Natural killer cell treated with Interleukin-12 subunit alpha and Interleukin-12 subunit beta and Interleukin-15 and Interleukin-18, amount 100 ng/mL, for 72 hours (primary cell): ENCODE results near the gene STRBP. TPM values are rescaled to one million over a fixed set of nuclear protein-coding genes. Genes with fewer than 3 reads are reported as not detected.

Experiments used
- ATAC-seq, 2 donors: fragments of 150-1000 bp; cut with Tn5 transposase in 1 of 2; sonication (Bioruptor Pico), chemical (Tn5 transposase) in 1 of 2; 2 replicates each; pipeline ENCODE4 v1.10.0; 2021
- DNase-seq: peaks from one replicate; pipeline ENCODE4 v3.0.0; 2022; ENCODE audit warnings: low spot score
- H3K27ac Mint-ChIP-seq, 2 donors: 1 replicate in 1 of 2; 2 replicates in 1 of 2; pipeline ENCODE4 v1.8.0; 2022; ENCODE audit warnings: mixed read lengths in 2 of 2, mild to moderate bottlenecking in 1 of 2, moderate library complexity in 1 of 2
- H3K27me3 Mint-ChIP-seq, 2 donors: 1 replicate in 1 of 2; 2 replicates in 1 of 2; pipeline ENCODE4 v1.8.0; 2022; ENCODE audit warnings: mixed read lengths in 2 of 2
- H3K36me3 Mint-ChIP-seq: one replicate; pipeline ENCODE4 v1.8.0; 2022; ENCODE audit warnings: mixed read lengths
- H3K4me1 Mint-ChIP-seq, 2 donors: 1 replicate in 1 of 2; 2 replicates in 1 of 2; pipeline ENCODE4 v1.8.0; 2022; ENCODE audit warnings: low read depth in 2 of 2, mixed read lengths in 2 of 2, mild to moderate bottlenecking in 1 of 2
- H3K4me3 Mint-ChIP-seq: one replicate; pipeline ENCODE4 v1.8.0; 2022; ENCODE audit warnings: mixed read lengths
- H3K9me3 Mint-ChIP-seq: 2 replicates; pipeline ENCODE4 v1.8.0; 2022; ENCODE audit warnings: mixed read lengths
- total RNA-seq, 2 donors: library from RNA; stranded (reverse); gene quantifications; one replicate each; pipeline ENCODE4 v1.2.3, GENCODE V29; 2022

Gene STRBP
- total RNA-seq, 2 donors from 2014 or later = 6.9 to 13.9 TPM

GRCh38 chr9:123176949-123177348 lies 91.4 kb downstream of the STRBP start:
- ATAC-seq (no peak), DNase-seq (no peak)
- Mint-ChIP-seq H3K9me3 (no peaks in the 10 kb centered on the region), H3K4me1 (peaks cover 7 to 8% of the 10 kb centered on the region in 2 donors), H3K27ac (no peak overlapping the region), H3K36me3 (no peaks in the 10 kb centered on the region), H3K27me3 (no peaks in the 10 kb centered on the region), H3K4me3 (no peak overlapping the region)

- no peak for ATAC-seq
- no peak overlapping the region for H3K4me3 Mint-ChIP-seq
- no peak for DNase-seq
- H3K27ac Mint-ChIP-seq = no peak overlapping the region
- no peaks in the 10 kb centered on the region for H3K9me3 Mint-ChIP-seq
- no peaks in the 10 kb centered on the region for H3K27me3 Mint-ChIP-seq
- no peaks in the 10 kb centered on the region for H3K36me3 Mint-ChIP-seq
- H3K4me1 Mint-ChIP-seq = peaks cover 7 to 8% of the 10 kb centered on the region in 2 donors
Observed at GRCh38 chr9:123175854-123176629, 92.3 kb downstream of the STRBP start.

GRCh38 chr9:123174887-123175518 lies 93.4 kb downstream of the STRBP start:
- Mint-ChIP-seq H3K9me3 (no peaks in the 10 kb centered on the region), H3K4me3 (no peak overlapping the region), H3K27me3 (no peaks in the 10 kb centered on the region), H3K36me3 (no peaks in the 10 kb centered on the region), H3K4me1 (peaks cover 7 to 8% of the 10 kb centered on the region in 2 donors), H3K27ac (no peak overlapping the region)
- ATAC-seq = no peak
- no peak for DNase-seq

- DNase-seq = no peak
- H3K27me3 Mint-ChIP-seq = no peaks in the 10 kb centered on the region
- H3K9me3 Mint-ChIP-seq = no peaks in the 10 kb centered on the region
- H3K27ac Mint-ChIP-seq = no peak overlapping the region
- peaks cover 7 to 8% of the 10 kb centered on the region in 2 donors for H3K4me1 Mint-ChIP-seq
- H3K4me3 Mint-ChIP-seq = no peak overlapping the region
- H3K36me3 Mint-ChIP-seq = no peaks in the 10 kb centered on the region
- no peak for ATAC-seq
Observed at GRCh38 chr9:123174079-123174478, 94.3 kb downstream of the STRBP start.

- ATAC-seq (no peak), DNase-seq (no peak)
- no peaks in the 10 kb centered on the region for H3K36me3 Mint-ChIP-seq
- H3K27ac Mint-ChIP-seq = no peak overlapping the region
- no peak overlapping the region for H3K4me3 Mint-ChIP-seq
- H3K4me1 Mint-ChIP-seq = peaks cover 0 to 1% of the 10 kb centered on the region in 2 donors
- no peaks in the 10 kb centered on the region for H3K27me3 Mint-ChIP-seq
- H3K9me3 Mint-ChIP-seq = no peaks in the 10 kb centered on the region
Observed at GRCh38 chr9:123169926-123170325, 98.5 kb downstream of the STRBP start.

GRCh38 chr9:123168586-123168985 lies 99.8 kb downstream of the STRBP start:
- H3K4me3 Mint-ChIP-seq = no peak overlapping the region
- no peaks in the 10 kb centered on the region for H3K27me3 Mint-ChIP-seq
- H3K27ac Mint-ChIP-seq = no peak overlapping the region
- no peaks in the 10 kb centered on the region for H3K36me3 Mint-ChIP-seq
- H3K9me3 Mint-ChIP-seq = no peaks in the 10 kb centered on the region
- DNase-seq = no peak
- H3K4me1 Mint-ChIP-seq = no peaks in the 10 kb centered on the region
- no peak for ATAC-seq

GRCh38 chr9:123167474-123167873 lies 100.9 kb downstream of the STRBP start:
- DNase-seq (no peak), ATAC-seq (no peak)
- Mint-ChIP-seq H3K4me3 (no peak overlapping the region), H3K27me3 (no peaks in the 10 kb centered on the region), H3K4me1 (no peaks in the 10 kb centered on the region), H3K36me3 (no peaks in the 10 kb centered on the region), H3K9me3 (no peaks in the 10 kb centered on the region), H3K27ac (no peak overlapping the region)

GRCh38 chr9:123165813-123166212 lies 102.6 kb downstream of the STRBP start:
- ATAC-seq = no peak
- H3K36me3 Mint-ChIP-seq = no peaks in the 10 kb centered on the region
- H3K27ac Mint-ChIP-seq = no peak overlapping the region
- no peaks in the 10 kb centered on the region for H3K4me1 Mint-ChIP-seq
- no peaks in the 10 kb centered on the region for H3K9me3 Mint-ChIP-seq
- no peaks in the 10 kb centered on the region for H3K27me3 Mint-ChIP-seq
- no peak for DNase-seq
- no peak overlapping the region for H3K4me3 Mint-ChIP-seq

- ATAC-seq (no peak), DNase-seq (no peak)
- no peak overlapping the region for H3K4me3 Mint-ChIP-seq
- H3K36me3 Mint-ChIP-seq = no peaks in the 10 kb centered on the region
- H3K4me1 Mint-ChIP-seq = no peaks in the 10 kb centered on the region
- H3K9me3 Mint-ChIP-seq = no peaks in the 10 kb centered on the region
- H3K27ac Mint-ChIP-seq = no peak overlapping the region
- no peaks in the 10 kb centered on the region for H3K27me3 Mint-ChIP-seq
Observed at GRCh38 chr9:123164285-123164684, 104.1 kb downstream of the STRBP start.

- DNase-seq (no peak), ATAC-seq (no peak)
- H3K27me3 Mint-ChIP-seq = no peaks in the 10 kb centered on the region
- H3K36me3 Mint-ChIP-seq = no peaks in the 10 kb centered on the region
- no peak overlapping the region for H3K27ac Mint-ChIP-seq
- no peak overlapping the region for H3K4me3 Mint-ChIP-seq
- H3K9me3 Mint-ChIP-seq = no peaks in the 10 kb centered on the region
- no peaks in the 10 kb centered on the region for H3K4me1 Mint-ChIP-seq
Observed at GRCh38 chr9:123162791-123163345, 105.5 kb downstream of the STRBP start.

GRCh38 chr9:123162360-123162759 lies 106.0 kb downstream of the STRBP start:
- Mint-ChIP-seq H3K4me1 (no peaks in the 10 kb centered on the region), H3K4me3 (no peak overlapping the region)
- no peak for ATAC-seq

GRCh38 chr9:123157221-123157620 lies 111.2 kb downstream of the STRBP start:
- no peak overlapping the region for H3K27ac Mint-ChIP-seq
- H3K27me3 Mint-ChIP-seq = no peaks in the 10 kb centered on the region
- no peaks in the 10 kb centered on the region for H3K36me3 Mint-ChIP-seq
- no peak overlapping the region for H3K4me3 Mint-ChIP-seq
- no peaks in the 10 kb centered on the region for H3K4me1 Mint-ChIP-seq
- no peaks in the 10 kb centered on the region for H3K9me3 Mint-ChIP-seq
- ATAC-seq (no peak), DNase-seq (no peak)

More at GRCh38 chr9:123162360-123162759, 106.0 kb downstream of the STRBP start:
- no peaks in the 10 kb centered on the region for H3K9me3 Mint-ChIP-seq
- no peaks in the 10 kb centered on the region for H3K27me3 Mint-ChIP-seq
- DNase-seq = no peak
- H3K36me3 Mint-ChIP-seq = no peaks in the 10 kb centered on the region
- H3K27ac Mint-ChIP-seq = no peak overlapping the region

GRCh38 chr9:123150708-123151503 lies 117.5 kb downstream of the STRBP start:
- ATAC-seq = no peak
- Mint-ChIP-seq H3K9me3 (no peaks in the 10 kb centered on the region), H3K4me3 (no peak overlapping the region), H3K4me1 (no peaks in the 10 kb centered on the region), H3K27me3 (no peaks in the 10 kb centered on the region), H3K36me3 (peaks cover 4% of the 10 kb centered on the region), H3K27ac (no peak overlapping the region)
- no peak for DNase-seq

- peaks cover 4% of the 10 kb centered on the region for H3K36me3 Mint-ChIP-seq
Observed at GRCh38 chr9:123149067-123149466, 119.3 kb downstream of the STRBP start.

More at GRCh38 chr9:123149067-123149466, 119.3 kb downstream of the STRBP start:
- Mint-ChIP-seq H3K9me3 (no peaks in the 10 kb centered on the region), H3K27ac (no peak overlapping the region), H3K4me1 (no peaks in the 10 kb centered on the region), H3K4me3 (no peak overlapping the region), H3K27me3 (no peaks in the 10 kb centered on the region)
- DNase-seq (no peak), ATAC-seq (no peak)
